SJSA1 (cell line): ENCODE measurements around the gene SERINC5. TPM values are rescaled to one million over a fixed set of nuclear protein-coding genes. Genes with fewer than 3 reads are reported as not detected.

ENCODE experiments used
- DNase-seq, 2 experiments: peaks; one replicate each; pipeline ENCODE4 v3.0.0-alpha.2; 2015 to 2020; ENCODE audit warnings: low spot score in 2 of 2, low read depth in 1 of 2
- H3K27ac ChIP-seq: fragments of 250-450 bp; sonication (Bioruptor Pico); 2 replicates; pipeline ENCODE4 v1.5.1; 2020; ENCODE audit warnings: mild to moderate bottlenecking, moderate library complexity
- H3K27me3 ChIP-seq: fragments of 250-450 bp; sonication (Bioruptor Pico); replicated peaks from 2 replicates; pipeline ENCODE4 v1.5.1; 2020; ENCODE audit warnings: mild to moderate bottlenecking, moderate library complexity
- H3K36me3 ChIP-seq: fragments of 250-450 bp; sonication (Bioruptor Pico); 2 replicates; pipeline ENCODE4 v1.5.1; 2020; ENCODE audit warnings: mild to moderate bottlenecking
- H3K4me1 ChIP-seq: fragments of 250-450 bp; sonication (Bioruptor Pico); replicated peaks from 2 replicates; pipeline ENCODE4 v1.6.1; 2021; ENCODE audit warnings: mild to moderate bottlenecking
- H3K4me3 ChIP-seq: fragments of 250-450 bp; sonication (Bioruptor Pico); 2 replicates; pipeline ENCODE4 v1.5.1; 2020; ENCODE audit warnings: mild to moderate bottlenecking
- H3K9me3 ChIP-seq: fragments of 250-450 bp; sonication (Bioruptor Pico); replicated peaks from 2 replicates; pipeline ENCODE4 v1.5.1; 2020; ENCODE audit warnings: mild to moderate bottlenecking
- total RNA-seq: library from RNA; depleted of rRNA; stranded (reverse); fragments of >200 nt; shearing (Covaris generic); gene quantifications from 2 replicates; pipeline ENCODE4 v1.2.3, GENCODE V29; 2014

The SERINC5 gene
- total RNA-seq, 1 experiment from 2014 or later: 7.0 TPM

- DNase-seq: no peak
- Histone ChIP-seq H3K27ac (no peak overlapping the region), H3K4me3 (no peak overlapping the region), H3K36me3 (0 out of 2 replicates have a peak, but pooled peaks cover 4% of the 10 kb centered on the region), H3K9me3 (no peaks in the 10 kb centered on the region), H3K27me3 (no peaks in the 10 kb centered on the region), H3K4me1 (peaks cover 9% of the 10 kb centered on the region)
These were observed 102.2 kb downstream of the SERINC5 start for GRCh38 chr5:80153586-80154126.

DNA sequence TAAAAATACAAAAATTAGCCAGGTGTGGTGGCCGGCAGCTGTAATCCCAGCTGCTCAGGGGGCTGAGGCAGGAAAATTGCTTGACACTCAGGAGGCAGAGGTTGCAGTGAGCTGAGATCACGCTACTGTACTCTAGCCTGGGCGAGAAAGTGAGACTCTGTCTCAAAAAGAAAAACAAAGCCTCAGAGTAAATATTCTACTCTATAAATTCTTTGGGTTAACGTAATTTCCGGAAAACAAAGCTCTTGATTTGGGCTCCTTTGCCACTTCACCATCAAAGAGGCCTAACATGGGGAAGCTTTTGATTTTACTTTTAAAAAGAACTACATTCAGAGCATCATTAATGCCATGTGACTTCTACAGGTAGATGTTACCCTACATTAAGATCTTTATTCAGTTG is 103.1 kb downstream of the SERINC5 start:
- H3K27ac ChIP-seq: no peak overlapping the region
- no peaks in the 10 kb centered on the region for H3K36me3 ChIP-seq
- H3K9me3 ChIP-seq: no peaks in the 10 kb centered on the region
- no peak for DNase-seq
- peaks cover 9% of the 10 kb centered on the region for H3K4me1 ChIP-seq
- H3K4me3 ChIP-seq: no peak overlapping the region
- no peaks in the 10 kb centered on the region for H3K27me3 ChIP-seq

DNA sequence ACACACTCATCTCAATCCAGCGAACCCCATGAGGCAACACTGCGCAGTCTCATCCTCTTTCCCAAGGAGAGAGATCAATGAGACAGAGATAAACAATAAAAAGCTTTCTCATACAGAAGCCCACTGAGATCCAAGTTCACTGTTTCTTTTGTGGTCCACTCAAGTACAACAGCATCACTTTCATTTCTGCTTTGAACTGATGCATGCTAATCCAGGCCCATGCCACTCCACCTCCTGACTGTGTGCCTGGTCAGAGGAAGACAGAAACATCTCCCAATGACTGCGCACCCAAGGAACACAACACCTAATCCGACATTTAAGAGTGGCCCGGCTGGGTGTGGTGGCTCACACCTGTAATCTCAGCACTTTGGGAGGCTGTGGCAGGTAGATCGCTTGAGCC is 104.0 kb downstream of the SERINC5 start:
- H3K27me3 ChIP-seq: no peaks in the 10 kb centered on the region
- H3K4me1 ChIP-seq: peaks cover 9% of the 10 kb centered on the region
- no peak for DNase-seq
- H3K36me3 ChIP-seq: no peaks in the 10 kb centered on the region
- no peak overlapping the region for H3K4me3 ChIP-seq
- no peak overlapping the region for H3K27ac ChIP-seq
- no peaks in the 10 kb centered on the region for H3K9me3 ChIP-seq

GRCh38 chr5:80150731-80151130 is 105.1 kb downstream of the SERINC5 start:
- Histone ChIP-seq H3K4me3 (no peak overlapping the region), H3K4me1 (no peaks in the 10 kb centered on the region; the same call in 1 of the 2 replicates), H3K27me3 (no peaks in the 10 kb centered on the region), H3K9me3 (no peaks in the 10 kb centered on the region), H3K36me3 (no peaks in the 10 kb centered on the region), H3K27ac (no peak overlapping the region)
- DNase-seq: no peak

GRCh38 chr5:80149161-80149609 is 106.7 kb downstream of the SERINC5 start:
- H3K4me3 ChIP-seq: no peak overlapping the region
- H3K27ac ChIP-seq: no peak overlapping the region
- no peaks in the 10 kb centered on the region for H3K27me3 ChIP-seq
- H3K4me1 ChIP-seq: no peaks in the 10 kb centered on the region
- DNase-seq: no peak
- no peaks in the 10 kb centered on the region for H3K9me3 ChIP-seq
- H3K36me3 ChIP-seq: no peaks in the 10 kb centered on the region

DNA sequence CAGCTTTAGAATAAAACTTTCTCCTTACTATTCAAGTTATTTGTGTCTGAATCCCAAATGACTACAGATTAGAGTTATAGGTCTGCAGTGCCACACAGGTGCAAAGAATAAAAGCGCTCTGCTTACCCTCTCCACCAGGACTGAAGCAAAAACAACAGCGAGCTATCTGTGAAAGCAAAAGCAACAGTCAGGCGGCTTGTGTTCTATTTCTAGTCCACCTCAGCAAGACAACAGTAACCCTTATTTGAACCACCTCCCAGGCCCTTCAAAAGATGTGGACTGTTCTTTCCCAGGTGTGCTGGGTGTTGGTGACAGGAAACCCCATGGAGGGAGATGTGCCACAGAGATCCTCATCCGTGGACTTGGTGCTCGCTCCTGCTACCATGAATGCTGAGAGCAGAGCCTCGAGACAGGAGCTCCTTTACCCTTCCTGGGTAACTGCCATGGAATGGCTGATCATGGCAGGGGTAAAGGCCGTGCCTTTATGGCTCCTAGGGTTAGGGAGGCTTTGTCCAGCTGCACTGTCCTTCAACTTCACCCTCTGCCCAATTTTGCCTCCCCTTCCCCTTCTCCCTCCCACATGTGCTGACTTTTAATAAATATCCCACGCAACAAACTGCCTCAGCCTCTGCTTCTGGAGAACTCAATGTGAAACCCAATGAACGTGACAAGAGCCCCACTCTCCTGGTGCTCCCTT is 108.6 kb downstream of the SERINC5 start:
- Histone ChIP-seq H3K36me3 (no peaks in the 10 kb centered on the region), H3K27me3 (no peaks in the 10 kb centered on the region), H3K4me3 (no peak overlapping the region), H3K4me1 (no peaks in the 10 kb centered on the region; the same call in 1 of the 2 replicates), H3K27ac (no peak overlapping the region), H3K9me3 (no peaks in the 10 kb centered on the region)
- DNase-seq: no peak

- Histone ChIP-seq H3K36me3 (no peaks in the 10 kb centered on the region), H3K9me3 (no peaks in the 10 kb centered on the region), H3K27me3 (no peaks in the 10 kb centered on the region), H3K4me3 (no peak overlapping the region), H3K27ac (no peak overlapping the region), H3K4me1 (peaks cover 11% of the 10 kb centered on the region)
- DNase-seq: no peak
These were observed 109.8 kb downstream of the SERINC5 start for GRCh38 chr5:80146046-80146445.

- Histone ChIP-seq H3K4me3 (no peak overlapping the region), H3K27me3 (no peaks in the 10 kb centered on the region), H3K9me3 (no peaks in the 10 kb centered on the region), H3K27ac (no peak overlapping the region), H3K4me1 (peaks cover 13% of the 10 kb centered on the region), H3K36me3 (no peaks in the 10 kb centered on the region)
- DNase-seq: no peak
These were observed 112.4 kb downstream of the SERINC5 start for GRCh38 chr5:80143491-80143890.

DNA sequence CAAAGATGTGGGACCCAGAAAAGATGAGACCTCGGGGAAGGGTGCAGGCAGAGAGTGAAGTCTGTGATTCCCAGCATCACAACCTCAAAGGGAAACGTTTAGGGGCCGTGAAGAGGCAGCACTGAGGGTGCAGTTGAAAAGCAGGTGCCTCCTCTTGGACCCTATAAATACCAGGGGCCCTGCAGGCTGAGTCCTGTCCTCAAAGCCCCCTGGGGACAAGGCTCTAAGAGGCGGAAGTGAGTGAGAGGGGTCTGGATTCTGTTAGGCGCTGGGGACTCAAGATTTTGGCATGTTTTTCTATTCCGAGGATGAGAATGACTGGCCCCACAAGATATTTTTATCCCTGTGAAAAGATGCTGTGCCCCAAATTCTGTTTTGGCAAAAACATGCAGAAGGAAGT is 112.9 kb downstream of the SERINC5 start:
- Histone ChIP-seq H3K4me1 (peaks cover 13% of the 10 kb centered on the region), H3K27me3 (no peaks in the 10 kb centered on the region), H3K27ac (no peak overlapping the region), H3K9me3 (no peaks in the 10 kb centered on the region), H3K36me3 (no peaks in the 10 kb centered on the region), H3K4me3 (no peak overlapping the region)
- DNase-seq: no peak

GRCh38 chr5:80141681-80142080 is 114.2 kb downstream of the SERINC5 start:
- peak in 1 of 2 experiments; percentile 27 for DNase-seq
- Histone ChIP-seq H3K27me3 (no peaks in the 10 kb centered on the region), H3K9me3 (no peaks in the 10 kb centered on the region), H3K4me3 (no peak overlapping the region), H3K27ac (peak overlapping the region; percentile 33), H3K4me1 (peaks cover 13% of the 10 kb centered on the region), H3K36me3 (no peaks in the 10 kb centered on the region)

DNA sequence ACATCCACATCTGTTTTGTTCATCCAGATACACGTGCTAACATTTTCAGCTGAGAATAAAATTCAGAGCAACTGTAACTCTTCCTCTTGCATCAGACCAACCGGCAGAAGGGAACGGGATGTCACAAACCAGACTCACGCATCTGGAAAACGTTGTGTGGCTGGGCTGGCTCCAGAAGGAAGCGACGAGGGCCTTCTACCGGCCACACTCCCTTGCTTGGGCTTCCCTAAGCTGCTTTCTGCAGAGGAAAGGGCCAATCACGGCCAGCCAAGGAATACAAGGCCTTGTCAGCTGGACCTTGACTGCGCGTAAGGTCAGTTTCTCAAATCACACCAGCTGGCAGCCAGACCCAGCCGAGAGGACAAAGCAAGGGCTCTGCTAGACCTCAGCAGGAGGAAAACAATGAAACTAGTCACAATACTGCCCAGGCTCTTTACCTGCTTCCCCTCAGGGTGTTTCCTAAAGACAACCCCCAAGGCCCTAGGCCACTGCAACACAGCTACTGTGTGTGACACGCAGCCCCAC is 114.6 kb downstream of the SERINC5 start:
- no peak overlapping the region for H3K4me3 ChIP-seq
- no peaks in the 10 kb centered on the region for H3K27me3 ChIP-seq
- no peaks in the 10 kb centered on the region for H3K9me3 ChIP-seq
- peaks cover 13% of the 10 kb centered on the region for H3K4me1 ChIP-seq
- peak overlapping the region; percentile 33 for H3K27ac ChIP-seq
- no peaks in the 10 kb centered on the region for H3K36me3 ChIP-seq
- no peak for DNase-seq

- no peaks in the 10 kb centered on the region for H3K36me3 ChIP-seq
- no peak overlapping the region for H3K27ac ChIP-seq
- H3K4me1 ChIP-seq: peaks cover 13% of the 10 kb centered on the region
- no peak overlapping the region for H3K4me3 ChIP-seq
- H3K9me3 ChIP-seq: no peaks in the 10 kb centered on the region
- H3K27me3 ChIP-seq: no peaks in the 10 kb centered on the region
- DNase-seq: no peak
These were observed 115.4 kb downstream of the SERINC5 start for GRCh38 chr5:80140496-80140895.

- no peak overlapping the region for H3K27ac ChIP-seq
- no peaks in the 10 kb centered on the region for H3K36me3 ChIP-seq
- peaks cover 13% of the 10 kb centered on the region for H3K4me1 ChIP-seq
- DNase-seq: no peak
- no peak overlapping the region for H3K4me3 ChIP-seq
- H3K27me3 ChIP-seq: no peaks in the 10 kb centered on the region
- no peaks in the 10 kb centered on the region for H3K9me3 ChIP-seq
These were observed 116.3 kb downstream of the SERINC5 start for GRCh38 chr5:80139466-80139972.

DNA sequence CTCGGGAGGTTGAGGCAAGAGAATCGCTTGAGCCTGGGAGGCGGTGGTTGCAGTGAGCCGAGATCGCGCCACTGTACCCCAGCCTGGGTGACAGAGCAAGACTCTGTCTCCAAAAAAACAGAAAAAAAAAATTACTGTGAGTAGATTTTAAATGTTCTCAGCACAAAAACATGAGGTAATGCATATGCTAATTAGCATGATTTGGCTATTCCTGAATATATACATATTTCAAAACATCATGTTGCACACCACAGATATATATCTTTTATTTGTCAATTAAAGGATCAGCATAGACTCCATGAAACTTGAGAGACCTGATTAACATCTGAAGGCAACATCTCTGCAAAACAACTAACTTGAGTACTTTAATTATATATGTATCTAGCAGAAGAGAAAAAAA is 117.4 kb downstream of the SERINC5 start:
- no peaks in the 10 kb centered on the region for H3K9me3 ChIP-seq
- no peak overlapping the region for H3K4me3 ChIP-seq
- H3K27ac ChIP-seq: no peak overlapping the region
- no peak for DNase-seq
- H3K4me1 ChIP-seq: peaks cover 13% of the 10 kb centered on the region
- H3K27me3 ChIP-seq: no peaks in the 10 kb centered on the region
- no peaks in the 10 kb centered on the region for H3K36me3 ChIP-seq
